Activated CD4-positive, CD25-positive, alpha-beta regulatory T cell treated with anti-CD3 and anti-CD28 coated beads, Interleukin-2, amount 50 U/mL, for 24 hours (primary cell): ENCODE data around the gene SOX1.

ENCODE experiments used
- ATAC-seq, 2 donors: fragments of 150-1000 bp; cut with Tn5 transposase; one replicate each; pipeline ENCODE4 v1.10.0; 2021; ENCODE audit warnings: mild to moderate bottlenecking in 1 of 2, moderate library complexity in 1 of 2

SOX1 gene

DNA sequence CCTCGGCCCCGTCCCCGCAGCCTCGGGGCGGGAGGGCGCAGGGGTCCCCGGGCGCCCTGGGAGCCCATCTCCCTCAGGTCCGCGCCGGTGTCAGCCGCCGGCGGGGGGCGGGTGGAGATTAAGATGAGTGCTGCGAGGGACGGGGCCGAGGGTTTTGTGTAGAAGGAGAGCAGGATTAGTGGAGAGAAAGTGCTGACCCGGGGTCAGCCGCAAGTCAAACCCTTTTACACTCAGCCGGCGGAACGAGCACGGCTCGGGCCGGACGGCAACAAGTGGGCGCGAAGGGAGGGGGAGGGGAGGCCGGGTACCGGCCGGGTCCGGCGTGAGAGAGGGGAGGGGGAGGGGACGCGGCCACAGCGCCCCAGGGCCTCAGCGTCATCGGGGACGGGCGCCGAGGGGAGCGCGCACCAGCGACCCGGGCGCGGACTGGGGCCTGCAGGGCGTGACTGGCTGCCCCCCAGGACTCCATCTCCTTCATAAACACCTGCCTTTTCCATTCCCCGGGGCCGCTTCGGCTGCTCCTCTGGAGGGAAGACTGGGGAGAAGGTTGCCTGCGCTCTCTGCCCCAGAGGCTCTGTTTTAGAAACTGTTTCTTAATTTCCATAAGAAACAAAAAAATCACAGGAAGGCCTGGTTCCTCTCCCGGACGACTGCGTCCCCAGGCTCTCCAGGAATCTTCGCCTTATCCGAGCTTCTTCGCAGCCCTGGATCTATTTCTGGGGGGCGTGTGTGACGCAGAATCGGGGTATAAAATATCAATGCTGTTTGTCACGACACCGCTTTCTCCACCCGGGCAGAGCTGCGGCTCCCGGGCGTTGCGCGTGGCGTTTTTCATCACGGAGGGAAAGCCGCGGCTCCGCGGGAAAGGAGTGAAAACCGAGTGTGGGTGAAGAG lies 6.5 kb downstream of the SOX1 start:
- no peak for ATAC-seq

DNA sequence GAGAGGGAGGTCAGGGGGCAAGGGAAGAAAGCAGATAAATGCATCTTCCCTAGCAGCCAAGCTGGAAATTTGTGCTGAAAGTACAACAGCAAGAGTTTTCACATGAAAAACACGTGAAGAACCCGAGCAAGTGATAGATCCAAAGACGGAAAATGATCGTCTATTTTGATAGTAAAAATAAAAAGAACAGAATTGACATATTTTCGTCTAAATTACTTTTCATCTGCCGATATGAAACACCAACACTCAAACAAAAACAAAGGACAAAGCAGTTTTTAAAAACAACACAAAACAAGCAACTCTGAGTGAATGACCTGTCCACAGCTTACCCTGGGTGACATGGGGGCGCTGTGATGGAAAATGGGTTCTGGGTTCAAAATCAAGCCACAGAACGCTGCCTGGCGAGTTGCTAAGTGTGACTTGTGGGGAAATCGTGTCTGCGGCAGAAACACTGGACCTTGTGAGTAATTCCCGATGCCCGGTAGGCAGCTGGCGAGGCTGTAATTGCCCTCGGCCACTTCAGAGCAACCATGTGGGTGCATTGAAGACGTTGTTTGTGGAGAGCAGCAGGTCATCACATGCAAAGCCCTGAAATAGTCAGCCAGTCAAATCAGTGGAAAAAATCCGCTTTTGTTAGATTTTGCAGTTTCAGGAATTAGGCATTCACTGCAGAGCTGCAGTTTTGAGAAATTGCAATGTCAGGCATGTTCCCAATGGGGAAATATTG lies 7.4 kb downstream of the SOX1 start:
- no peak for ATAC-seq

DNA sequence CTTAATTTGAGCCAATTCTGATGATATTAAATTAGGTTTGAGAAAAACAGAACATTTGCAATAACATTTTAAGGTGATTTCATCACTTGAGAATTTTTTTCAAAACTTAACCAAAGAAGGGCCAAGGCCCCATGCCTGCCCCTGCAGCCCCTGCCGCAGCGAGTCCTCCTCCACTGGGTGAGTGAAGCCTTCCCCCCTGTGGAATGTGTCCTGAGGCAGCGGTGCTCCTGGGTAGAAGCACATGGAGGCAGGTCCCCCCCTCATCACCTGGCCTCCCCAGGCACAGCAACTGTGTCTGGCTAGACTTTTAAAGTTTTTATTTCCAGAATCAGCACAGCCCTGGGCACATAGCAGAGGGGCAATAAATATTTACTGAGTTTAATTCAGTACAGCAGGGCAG lies 10.8 kb downstream of the SOX1 start:
- ATAC-seq = no peak

DNA sequence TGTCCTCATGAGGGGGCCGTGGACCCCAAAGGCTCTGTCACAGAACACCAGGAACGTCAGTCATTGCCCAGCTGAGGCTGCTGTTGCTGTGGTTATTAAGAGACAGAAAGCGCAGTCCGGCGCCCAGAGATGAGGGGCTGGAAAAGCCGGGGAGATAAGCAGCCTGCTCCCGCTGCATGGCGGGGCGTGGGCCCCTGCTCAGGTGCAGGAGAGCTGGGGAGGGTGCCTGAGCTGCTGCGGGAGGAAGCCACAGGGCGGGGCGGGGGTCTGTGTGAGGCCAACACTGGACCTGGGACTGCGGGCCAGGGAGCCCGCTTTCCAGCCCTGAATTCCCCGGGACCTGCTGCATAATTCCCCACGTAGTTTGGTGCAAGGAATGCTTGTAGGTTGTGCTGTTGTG lies 11.3 kb downstream of the SOX1 start:
- no peak for ATAC-seq

DNA sequence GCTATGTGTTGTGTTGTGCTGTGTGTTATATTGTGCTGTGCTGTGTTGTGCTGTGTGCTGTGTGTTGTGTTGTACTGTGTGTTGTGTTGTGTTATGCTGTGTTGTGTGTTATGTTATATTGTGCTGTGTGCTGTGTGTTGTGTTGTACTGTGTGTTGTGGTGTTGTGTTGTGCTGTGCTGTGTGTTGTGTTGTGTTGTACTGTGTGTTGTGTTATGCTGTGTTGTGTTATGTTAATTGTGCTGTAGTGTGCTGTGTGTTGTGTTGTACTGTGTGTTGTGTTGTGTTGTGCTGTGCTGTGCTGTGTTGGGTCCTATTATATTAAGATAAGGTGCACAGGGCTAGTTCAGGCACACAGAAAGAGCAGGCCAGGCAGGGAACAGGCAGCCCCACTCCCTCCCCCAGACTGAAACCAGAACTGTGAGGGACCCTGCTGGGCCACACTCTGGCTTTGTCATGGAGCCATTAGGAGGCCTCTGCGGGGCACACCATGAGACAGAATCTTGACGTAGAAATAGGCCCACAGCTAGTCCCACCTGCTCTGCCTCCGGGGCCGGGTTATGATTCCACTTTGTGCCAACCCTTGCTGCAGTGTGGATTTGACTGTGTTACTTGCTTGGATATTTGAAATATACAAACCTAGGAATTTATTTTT lies 12.1 kb downstream of the SOX1 start:
- ATAC-seq = no peak

DNA sequence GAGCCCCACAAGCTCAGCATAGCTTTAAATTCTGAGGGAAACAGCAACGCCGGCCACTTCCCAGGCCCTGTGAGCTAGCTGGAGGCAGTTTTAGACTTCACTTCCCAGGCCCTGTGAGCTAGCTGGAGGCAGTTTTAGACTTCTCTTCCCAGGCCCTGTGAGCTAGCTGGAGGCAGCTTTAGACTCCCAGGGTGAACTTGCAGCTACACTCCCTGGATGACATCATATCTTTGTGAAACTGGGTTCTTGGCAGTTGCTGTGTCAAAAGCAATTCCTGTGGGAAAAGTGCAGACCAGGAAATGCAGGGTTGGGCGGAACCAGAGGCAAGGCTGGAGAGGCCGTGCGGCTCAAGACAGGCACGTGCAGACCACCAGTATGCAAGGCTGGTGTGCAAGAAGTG lies 12.7 kb downstream of the SOX1 start:
- ATAC-seq = no peak

DNA sequence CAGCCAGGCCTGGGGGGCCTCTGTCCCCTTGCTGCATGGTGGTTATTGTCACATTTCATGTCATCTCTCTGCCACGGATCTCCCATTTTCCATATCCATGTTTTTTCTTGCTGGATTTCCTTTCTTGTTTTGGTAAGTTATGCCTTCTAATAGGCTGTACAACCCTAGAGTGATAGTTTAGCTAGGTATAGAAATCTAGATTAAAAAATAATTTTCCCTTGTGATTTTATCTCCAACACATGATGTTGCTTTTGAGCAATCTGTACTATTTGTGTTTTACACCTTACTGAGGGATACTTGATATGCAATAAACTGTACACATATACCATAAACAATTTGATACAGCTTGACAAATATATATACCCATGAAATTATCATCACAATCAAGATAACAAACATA lies 17.0 kb downstream of the SOX1 start:
- no peak for ATAC-seq

DNA sequence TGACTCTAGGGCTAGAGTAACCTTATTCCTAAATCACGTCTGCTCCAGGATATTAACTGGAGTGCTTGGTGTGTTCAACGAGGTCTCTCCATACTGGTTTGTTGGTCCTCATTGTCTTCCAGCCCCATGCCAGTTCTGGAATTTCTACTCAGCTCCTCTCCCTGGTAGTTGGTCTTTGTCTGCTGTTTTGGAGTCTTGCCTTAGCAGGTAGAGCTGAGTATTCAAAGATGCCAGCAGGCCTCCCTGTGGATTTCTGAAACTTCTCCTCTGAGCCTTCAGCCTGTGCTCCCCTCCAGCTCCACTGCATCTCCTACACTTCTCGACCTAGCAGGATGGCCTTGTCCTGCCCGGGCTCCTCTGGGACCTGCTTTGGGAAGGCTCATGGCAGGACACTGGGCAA lies 25.5 kb downstream of the SOX1 start:
- no peak for ATAC-seq

DNA sequence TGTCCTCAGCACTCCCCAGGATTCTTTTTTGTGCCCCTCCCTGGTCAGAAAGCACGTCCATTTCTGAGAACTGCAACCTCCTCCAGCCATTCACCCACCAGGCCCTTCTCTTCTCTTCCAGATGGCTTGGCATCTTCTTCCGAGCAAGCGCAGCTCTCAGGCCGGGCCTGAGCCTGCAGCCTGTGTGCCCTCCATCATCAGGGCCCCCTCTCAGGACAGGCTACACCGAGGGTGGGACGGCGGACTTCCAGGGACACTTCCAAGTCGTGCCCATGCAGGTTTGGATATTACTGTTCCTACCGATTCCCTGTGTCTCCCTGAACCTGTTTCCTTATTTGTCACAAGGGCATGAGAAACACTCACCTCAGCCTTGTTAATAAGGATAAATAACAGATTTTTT lies 28.4 kb downstream of the SOX1 start:
- ATAC-seq = no peak

DNA sequence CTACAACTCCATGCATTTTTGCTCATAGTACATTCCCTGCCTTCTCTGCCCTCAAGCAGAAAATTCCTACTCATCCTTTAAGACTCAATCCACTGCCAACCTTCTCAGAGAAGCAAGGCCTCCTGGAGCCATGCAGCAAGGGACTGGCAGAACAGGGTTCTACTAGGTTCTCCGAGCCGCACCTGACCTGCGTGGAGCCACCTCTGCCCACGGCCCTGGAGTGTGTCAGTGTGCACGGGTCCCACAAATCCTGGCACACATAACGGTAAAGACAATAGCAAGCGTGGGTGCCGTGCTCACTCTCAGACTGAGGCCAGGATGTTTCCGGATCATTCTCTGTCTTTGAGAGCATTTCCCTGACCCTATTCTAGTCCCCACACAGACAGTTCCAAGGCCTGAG lies 30.0 kb downstream of the SOX1 start:
- no peak for ATAC-seq

DNA sequence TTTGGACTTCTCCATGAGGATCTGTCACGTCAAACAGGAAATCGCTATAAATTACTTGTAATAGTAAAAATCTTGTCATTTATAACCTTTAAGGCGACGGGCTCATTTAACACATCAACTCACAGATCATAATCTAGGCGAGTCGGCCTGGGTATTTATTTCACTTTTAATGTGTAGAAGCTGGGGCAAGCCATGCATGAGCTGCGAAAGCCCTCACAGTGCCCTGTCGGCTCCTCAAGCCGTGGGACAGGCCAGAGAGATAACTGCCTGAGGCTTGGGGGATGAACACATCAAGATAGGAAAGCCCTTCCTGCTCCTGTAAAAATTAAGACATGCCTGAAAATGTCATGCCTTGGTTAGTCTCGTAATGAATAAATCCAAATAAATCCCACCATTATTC lies 30.8 kb downstream of the SOX1 start:
- no peak for ATAC-seq

DNA sequence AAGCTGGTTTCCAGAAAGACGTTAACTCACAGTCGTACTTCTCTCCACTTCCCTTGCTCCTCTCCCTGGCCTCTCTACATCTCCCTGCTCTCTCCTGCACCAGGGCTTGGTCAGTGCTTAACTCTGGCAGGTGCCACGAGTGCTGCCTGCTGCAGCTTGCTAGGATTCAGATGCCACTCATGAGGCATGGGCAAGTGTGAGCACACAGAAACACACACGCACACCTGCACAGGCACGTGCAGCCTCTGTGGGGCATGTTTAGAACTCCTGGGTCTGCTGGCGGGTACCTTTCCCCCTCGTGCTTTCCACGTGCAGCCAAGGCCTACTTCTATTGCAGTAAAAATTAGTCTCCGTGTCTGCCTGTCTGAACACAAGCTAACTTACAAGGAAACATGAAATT lies 31.8 kb downstream of the SOX1 start:
- ATAC-seq = no peak

DNA sequence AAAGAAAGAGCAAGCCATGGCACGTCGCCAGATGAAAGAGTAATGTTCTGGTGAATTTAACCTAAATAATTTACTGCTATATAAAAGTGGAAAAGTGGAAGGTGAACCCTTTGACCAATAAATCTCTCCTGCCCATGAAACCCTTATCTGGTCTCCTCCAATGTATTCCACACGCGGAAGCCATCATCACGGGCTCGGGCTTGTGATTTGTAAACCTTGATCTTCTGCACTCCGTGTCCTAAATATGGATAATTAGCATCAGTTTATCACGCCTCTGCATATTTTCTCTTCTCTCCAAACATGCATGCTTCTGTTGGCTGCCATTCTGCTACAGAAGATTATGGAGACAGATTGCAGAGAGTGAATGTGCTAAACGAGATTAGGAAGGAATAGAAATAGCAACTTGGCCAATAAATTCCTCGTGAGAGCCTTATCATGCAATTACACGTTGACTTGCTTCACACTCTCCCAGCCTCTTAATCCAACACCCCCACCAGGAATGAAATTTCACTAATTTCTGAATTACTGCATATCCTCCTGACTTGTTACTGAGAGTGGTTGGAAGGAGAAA lies 34.5 kb downstream of the SOX1 start:
- no peak for ATAC-seq

DNA sequence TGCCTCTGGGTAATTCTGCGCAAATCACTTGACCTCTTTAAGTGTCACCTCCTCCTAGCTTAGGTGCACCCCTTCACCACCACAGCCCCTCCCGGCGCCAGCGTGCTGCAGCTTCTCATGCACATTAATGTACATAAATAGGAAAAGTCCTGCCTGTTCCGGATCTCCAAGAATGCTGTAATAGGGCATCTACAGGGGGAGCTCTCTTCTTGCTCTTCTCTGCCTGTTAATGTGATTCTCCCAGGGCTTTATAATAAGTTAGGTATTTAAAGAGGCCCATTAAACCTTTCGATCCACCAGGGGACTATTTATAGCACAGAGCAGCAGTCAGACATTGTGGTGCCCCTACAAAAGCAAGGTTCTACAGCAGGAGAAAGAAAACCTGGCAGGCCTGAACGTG lies 35.3 kb downstream of the SOX1 start:
- no peak for ATAC-seq

DNA sequence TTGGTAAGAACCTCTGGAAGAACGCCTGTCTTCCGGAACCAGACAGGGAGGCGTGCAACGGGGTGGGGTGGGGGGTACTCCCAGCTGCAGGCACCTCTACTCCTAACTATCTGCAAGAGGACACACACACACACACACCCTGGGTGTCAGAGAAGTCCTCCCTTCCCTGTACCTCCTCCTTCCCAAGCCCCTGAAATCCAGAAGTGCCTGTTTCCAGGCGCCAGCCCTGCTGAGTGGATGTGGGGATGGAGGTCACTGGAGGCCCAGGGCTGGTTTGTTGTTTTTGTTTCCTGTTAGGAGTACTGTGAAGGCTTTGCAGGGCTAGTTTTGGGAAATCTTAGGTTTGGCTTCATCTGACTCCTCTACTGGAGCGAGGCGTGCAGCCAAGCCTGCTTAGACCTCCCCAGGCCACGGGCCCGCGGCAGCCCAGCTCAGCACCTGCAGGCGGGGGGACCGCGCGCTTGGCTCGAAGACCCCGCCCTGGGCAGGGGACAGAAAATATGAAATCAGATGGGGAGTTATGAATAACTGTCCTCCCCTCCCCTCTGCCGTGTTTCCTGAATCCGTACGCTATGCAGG lies 36.4 kb downstream of the SOX1 start:
- ATAC-seq = no peak

DNA sequence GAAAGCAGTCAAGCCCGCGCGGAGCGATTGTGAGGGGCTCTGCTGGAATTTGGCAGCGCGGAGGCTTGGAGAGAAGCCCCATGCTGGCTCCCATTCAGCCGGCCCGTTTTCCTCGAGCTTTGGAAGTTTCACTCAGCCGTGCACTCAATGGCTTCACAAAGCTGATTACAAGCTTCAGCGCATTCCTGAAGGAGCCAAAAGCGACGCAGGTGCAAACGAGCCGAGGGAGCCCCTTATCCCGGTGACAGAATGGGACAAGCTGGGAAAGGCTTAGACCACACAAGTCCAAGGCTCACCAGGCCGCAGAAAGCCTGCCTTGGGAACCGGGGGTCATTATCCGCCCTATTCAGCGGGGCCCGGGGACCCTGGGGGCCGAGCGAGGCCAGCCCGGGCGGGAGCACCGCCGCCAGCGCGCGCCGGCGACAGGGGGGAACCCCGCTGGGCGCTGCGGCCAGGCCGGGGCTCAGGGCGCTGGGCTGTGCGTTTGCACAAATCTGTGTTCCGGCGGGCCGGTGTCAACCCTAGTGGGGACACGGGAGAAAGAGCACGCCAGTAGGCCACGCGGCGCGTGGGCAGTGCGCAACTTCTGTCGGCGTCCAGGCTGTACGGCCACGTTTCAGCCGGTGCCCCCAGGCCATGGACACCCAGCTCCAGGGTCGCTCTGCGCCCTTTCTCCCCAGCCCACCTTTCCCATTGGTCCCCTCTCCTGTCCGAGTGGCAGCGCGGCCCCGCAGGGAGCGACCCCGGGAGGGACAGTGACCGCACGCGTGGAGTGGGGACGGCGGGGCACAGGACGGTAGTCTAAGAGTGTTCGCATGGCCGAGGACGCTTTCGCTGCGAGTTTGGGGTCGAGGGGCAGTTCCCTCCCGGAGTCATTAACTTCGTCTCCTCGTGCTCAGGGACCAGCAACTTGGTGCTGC lies 37.3 kb downstream of the SOX1 start:
- ATAC-seq = no peak

DNA sequence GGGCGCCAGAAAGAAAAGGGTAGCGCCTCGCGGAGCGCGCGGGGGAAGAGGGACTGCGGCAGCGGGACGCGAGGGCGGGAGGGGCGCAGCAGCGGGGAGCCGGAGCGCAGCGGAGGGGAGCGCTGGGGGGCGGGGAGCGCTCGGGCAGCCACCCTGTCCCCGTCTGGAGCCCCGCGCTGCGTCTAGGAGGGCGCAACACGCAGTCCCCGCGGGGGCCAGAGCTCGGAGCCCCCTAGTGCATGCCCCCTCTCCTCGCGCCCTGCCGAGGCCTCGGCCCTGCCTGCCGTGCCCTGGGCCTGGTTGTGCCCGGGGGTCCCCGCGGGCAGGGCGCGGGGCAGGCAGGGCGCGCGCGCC lies 37.9 kb downstream of the SOX1 start:
- no peak for ATAC-seq

DNA sequence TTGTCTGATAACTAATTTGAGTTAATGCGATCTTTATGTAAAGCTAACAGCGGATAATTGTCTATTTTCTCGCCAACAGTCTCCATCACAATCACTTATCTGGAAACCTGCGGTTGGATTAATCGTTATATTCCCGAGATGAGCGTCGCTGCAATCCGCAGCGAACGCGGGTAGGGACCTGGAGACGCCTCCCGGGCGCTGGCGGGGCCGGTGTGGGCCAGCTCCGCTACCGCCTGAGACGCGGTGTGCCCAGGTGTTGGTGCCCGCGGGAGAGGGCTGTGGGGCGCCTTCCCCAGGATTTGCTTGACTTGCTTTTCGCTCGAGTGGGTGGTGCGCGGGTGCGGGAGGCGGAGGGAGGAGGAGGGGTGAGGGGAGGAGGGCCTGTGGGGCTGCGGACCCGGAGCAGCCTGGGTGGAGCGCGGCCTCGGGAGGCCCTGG lies 38.3 kb downstream of the SOX1 start:
- ATAC-seq = no peak

DNA sequence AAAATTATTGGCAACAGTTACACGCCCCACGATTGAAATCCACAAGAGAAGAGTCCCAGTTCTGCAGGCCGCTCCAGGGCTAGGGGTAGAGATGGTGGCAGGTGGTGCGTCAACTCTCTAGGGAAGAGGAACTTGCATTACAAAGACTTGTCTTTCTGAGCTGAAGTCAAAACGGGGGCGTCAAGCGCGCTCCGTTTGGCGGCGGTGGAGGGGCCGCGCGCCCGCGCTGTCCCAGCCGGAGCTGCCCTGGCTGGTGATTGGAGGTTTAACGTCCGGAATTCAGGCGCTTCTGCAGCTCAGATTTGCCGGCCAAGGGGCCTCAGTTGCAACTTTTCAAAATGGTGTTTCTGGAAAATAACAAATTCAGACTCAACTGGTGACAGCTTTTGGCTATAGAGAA lies 38.9 kb downstream of the SOX1 start:
- ATAC-seq = no peak

DNA sequence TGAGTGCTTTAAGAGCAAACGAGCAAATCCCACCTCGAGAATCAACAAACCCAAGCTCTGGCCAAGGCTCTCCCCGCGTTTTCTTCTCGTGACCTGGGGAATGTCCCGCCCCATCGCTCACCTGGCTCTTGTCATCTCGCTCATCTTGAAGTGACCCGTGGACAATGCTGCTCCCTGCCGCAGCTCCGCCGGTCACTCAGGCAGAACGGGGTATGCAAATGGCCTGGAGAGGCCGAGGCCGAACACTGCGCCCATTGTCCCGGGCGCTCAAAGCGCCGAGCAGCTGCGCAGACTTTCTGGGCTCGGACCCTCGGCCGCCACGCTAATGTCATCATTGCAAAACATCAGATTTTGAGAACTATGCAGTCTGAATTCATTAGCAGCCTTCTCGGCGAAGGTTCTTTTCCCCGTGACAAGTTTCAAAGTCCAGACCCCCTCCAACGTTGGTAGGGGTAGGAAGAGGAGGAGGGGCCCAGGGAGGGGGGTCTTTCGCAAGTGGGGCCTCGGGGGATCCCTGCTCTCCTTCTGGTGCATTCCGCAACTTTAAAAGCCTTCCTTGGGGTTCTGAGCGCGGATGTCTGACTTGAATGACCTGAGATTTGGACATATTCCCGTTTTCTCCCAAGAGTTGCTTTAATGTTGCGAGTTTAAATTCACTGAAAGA lies 39.7 kb downstream of the SOX1 start:
- no peak for ATAC-seq

DNA sequence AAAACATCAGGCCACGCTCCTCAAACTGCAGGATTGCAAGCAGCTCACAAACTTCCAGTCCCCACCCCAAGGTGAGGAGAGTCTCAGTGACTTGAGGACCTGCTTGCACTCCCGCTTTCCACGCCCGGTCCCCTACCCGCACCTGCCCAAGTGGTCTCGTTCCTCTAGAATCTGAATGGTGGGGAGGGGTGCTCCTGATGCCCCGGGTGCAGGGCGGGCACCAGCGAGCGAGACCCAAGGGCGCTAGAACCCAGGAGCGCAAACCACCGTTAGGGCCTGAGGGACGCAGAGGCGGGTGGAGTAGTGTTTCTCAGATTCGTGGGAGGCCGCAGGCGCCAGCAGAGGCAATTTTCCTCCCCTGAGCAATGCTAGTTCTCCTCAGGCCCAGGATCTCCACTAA lies 40.3 kb downstream of the SOX1 start:
- no peak for ATAC-seq
